ENCODE data around the gene MTA3. TPM values are rescaled to one million over a fixed set of nuclear protein-coding genes. Genes with fewer than 3 reads are reported as not detected.

Gene MTA3
- total and polyA plus RNA-seq, 2 of the 8 experiments (the other 6 are each of a cell fraction or from before 2014, with no cell fraction given), result 125 to 184 TPM

GRCh38 chr2:42754021-42754775 is 185.8 kb downstream of the MTA3 start:
- H3K18ac ChIP-seq (ENCODE audit: extremely low read depth, low read length), result no peak overlapping the region
- H2BK120ac ChIP-seq (replicated peaks; ENCODE audit: low read depth, low read length), result no peak overlapping the region
- no peak overlapping the region for H3K4me3 ChIP-seq (ENCODE audit: extremely low read depth in 1 of 4, insufficient read depth in 2 of 4, low read depth in 3 of 4, low read length in 4 of 4)
- no peak overlapping the region for H2AFZ ChIP-seq (ENCODE audit: low read length)
- no peak overlapping the region for H2BK20ac ChIP-seq (ENCODE audit: low read length)
- H3K4me2 ChIP-seq (ENCODE audit: insufficient read depth in 1 of 2, low read depth in 2 of 2, low read length in 2 of 2), result no peak overlapping the region
- H3K27ac ChIP-seq (ENCODE audit: low read depth, low read length), result no peak overlapping the region
- H3K23ac ChIP-seq (ENCODE audit: insufficient read length), result no peak overlapping the region
- H4K91ac ChIP-seq (replicated peaks; ENCODE audit: insufficient read length, low read length), result no peak overlapping the region
- CTCF ChIA-PET (ENCODE audit: partially characterized antibody), result interaction anchor here (0.8 to 6.2 kb wide), 7 partner anchors 9 to 369 kb away, joined by 3 to 35 read pairs (median 3); no protein-coding TSS in a partner anchor
- H3K4ac ChIP-seq (replicated peaks; ENCODE audit: insufficient read length, low read depth, low read length), result no peak overlapping the region
- 88% methylated on average over 11 of the region's 11 CpGs; no CpG with 5 or more reads in 1 of the 2 experiments for WGBS, 2 experiments (ENCODE audit: extremely low coverage in 1 of 2, insufficient coverage in 1 of 2, insufficient read length in 1 of 2, insufficient replicate concordance in 2 of 2, low coverage in 1 of 2, low lambda C conversion rate in 2 of 2, missing lambda C conversion rate in 1 of 2)
- no peaks in the 10 kb centered on the region for H3K23me2 ChIP-seq (ENCODE audit: low read depth, low read length)
- H3K9ac ChIP-seq (replicated peaks in 1 of 4; ENCODE audit: extremely low read depth in 1 of 4, low read depth in 3 of 4, low read length in 3 of 4), result no peak overlapping the region
- no peaks in the 10 kb centered on the region for H4K20me1 ChIP-seq (replicated peaks in 1 of 2; ENCODE audit: control insufficient read depth in 1 of 2, insufficient read depth in 2 of 2, low read length in 2 of 2)
- no peaks in the 10 kb centered on the region for H3K9me3 ChIP-seq (ENCODE audit: insufficient read depth in 2 of 2, low read depth in 1 of 2, low read length in 1 of 2)
- H2AK5ac ChIP-seq (ENCODE audit: low read depth, low read length), result no peak overlapping the region
- no peaks in the 10 kb centered on the region for H3K27me3 ChIP-seq (replicated peaks in 1 of 4; ENCODE audit: control insufficient read depth in 3 of 4, extremely low read depth in 1 of 4, insufficient read depth in 3 of 4, low read length in 3 of 4)
- POLR2A ChIA-PET (ENCODE audit: partially characterized antibody), result interaction anchor here (1.3 kb wide), 2 partner anchors 38 to 89 kb away, joined by 3 read pairs; partner anchors contain the start of gene HAAO
- H3K56ac ChIP-seq (replicated peaks; ENCODE audit: insufficient read length, low read depth, low read length), result no peak overlapping the region
- H3K79me2 ChIP-seq (ENCODE audit: control insufficient read depth in 1 of 2, insufficient read depth in 2 of 2, low read length in 2 of 2), result no peaks in the 10 kb centered on the region
- H3K14ac ChIP-seq (ENCODE audit: insufficient read length), result no peak overlapping the region
- no peak overlapping the region for H4K8ac ChIP-seq (ENCODE audit: extremely low read depth, insufficient read depth, low read length)
- FAIRE-seq (no peak), DNase-seq (ENCODE audit: low read depth in 1 of 2, low spot score in 2 of 2) (no peak)
- no peaks in the 10 kb centered on the region for H3K4me1 ChIP-seq (replicated peaks in 1 of 4; ENCODE audit: control insufficient read depth in 3 of 4, insufficient read depth in 4 of 4, low read length in 3 of 4)
- no peak overlapping the region for H2BK5ac ChIP-seq (ENCODE audit: low read depth, low read length)
- H2BK12ac ChIP-seq (ENCODE audit: low read depth, low read length), result no peak overlapping the region
- no peaks in the 10 kb centered on the region; the same call in 1 of the 2 replicates for H3K79me1 ChIP-seq (ENCODE audit: low read depth, low read length)
- no peak overlapping the region for H2BK15ac ChIP-seq (ENCODE audit: low read length)
- peaks cover 0 to 3% (median 0%) of the 10 kb centered on the region in 4 experiments; a peak in 1 of 8 replicates for H3K36me3 ChIP-seq (ENCODE audit: control insufficient read depth in 2 of 4, insufficient read depth in 4 of 4, low read length in 3 of 4)
- H4K5ac ChIP-seq (ENCODE audit: insufficient read length, low read depth, low read length), result no peak overlapping the region
- TF ChIP-seq CTCF (IDR thresholded peaks at IDR 0.05; ENCODE audit: control extremely low read depth in 1 of 3, insufficient read depth in 1 of 3, low read depth in 1 of 3, low read length in 3 of 3), result no peak
- TF ChIP-seq KDM5A (IDR thresholded peaks at IDR 0.05; ENCODE audit: low read length), result no peak
- no peak for TF ChIP-seq SRF (IDR thresholded peaks at IDR 0.05; ENCODE audit: low read depth, low read length)
- no peak for TF ChIP-seq SAP30 (IDR thresholded peaks at IDR 0.05; ENCODE audit: insufficient read depth, insufficient replicate concordance, low read length)
- no peak for TF ChIP-seq TEAD4 (IDR thresholded peaks at IDR 0.05; ENCODE audit: low read depth, low read length)
- no peak for TF ChIP-seq TAF7 (optimal IDR thresholded peaks at IDR 0.05; ENCODE audit: borderline replicate concordance, low read depth, low read length)
- TF ChIP-seq CBX8 (IDR thresholded peaks at IDR 0.05; ENCODE audit: borderline replicate concordance, low read depth, low read length), result no peak
- TF ChIP-seq MAFK (IDR thresholded peaks at IDR 0.05; ENCODE audit: low read depth, low read length), result no peak
- TF ChIP-seq EGR1 (IDR thresholded peaks at IDR 0.05; ENCODE audit: borderline replicate concordance, low read depth, low read length), result no peak

Data from H1 (cell line).